GM12875 (cell line): ENCODE measurements around the gene ILDR1.

Experiments used
- H3K4me3 ChIP-seq: one replicate; pipeline ENCODE4 v1.5.1; 2011; ENCODE audit warnings: low read depth, low read length, control low read depth
- TF ChIP-seq, protein P1 (sequence below): IDR thresholded peaks from 2 replicates; pipeline ENCODE4 v1.5.1; 2011; ENCODE audit warnings: low read depth, mild to moderate bottlenecking, control low read depth, inconsistent platforms, low read length, moderate library complexity, borderline replicate concordance; ENCODE audit not compliant: insufficient read depth

The ILDR1 gene

DNA sequence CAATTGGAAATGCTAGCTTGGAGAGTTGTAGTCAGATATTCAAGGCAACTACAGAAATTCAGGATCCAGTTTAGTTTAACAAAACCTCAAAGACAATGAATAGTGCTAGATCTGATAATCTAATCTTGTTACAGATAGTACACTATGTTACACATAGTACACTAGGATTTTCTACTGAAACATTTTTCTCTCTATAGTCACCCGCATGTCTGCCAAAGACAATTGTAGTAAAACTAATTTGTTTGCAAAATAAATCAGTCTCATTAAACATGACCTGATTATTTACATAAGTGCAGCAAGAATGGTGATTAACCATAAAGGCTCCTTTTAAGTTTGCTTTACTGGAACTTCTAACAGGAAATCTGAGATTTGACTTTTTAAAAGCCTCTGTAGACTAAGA is 52.0 kb downstream of the ILDR1 start:
- TF ChIP-seq, protein P1, sequence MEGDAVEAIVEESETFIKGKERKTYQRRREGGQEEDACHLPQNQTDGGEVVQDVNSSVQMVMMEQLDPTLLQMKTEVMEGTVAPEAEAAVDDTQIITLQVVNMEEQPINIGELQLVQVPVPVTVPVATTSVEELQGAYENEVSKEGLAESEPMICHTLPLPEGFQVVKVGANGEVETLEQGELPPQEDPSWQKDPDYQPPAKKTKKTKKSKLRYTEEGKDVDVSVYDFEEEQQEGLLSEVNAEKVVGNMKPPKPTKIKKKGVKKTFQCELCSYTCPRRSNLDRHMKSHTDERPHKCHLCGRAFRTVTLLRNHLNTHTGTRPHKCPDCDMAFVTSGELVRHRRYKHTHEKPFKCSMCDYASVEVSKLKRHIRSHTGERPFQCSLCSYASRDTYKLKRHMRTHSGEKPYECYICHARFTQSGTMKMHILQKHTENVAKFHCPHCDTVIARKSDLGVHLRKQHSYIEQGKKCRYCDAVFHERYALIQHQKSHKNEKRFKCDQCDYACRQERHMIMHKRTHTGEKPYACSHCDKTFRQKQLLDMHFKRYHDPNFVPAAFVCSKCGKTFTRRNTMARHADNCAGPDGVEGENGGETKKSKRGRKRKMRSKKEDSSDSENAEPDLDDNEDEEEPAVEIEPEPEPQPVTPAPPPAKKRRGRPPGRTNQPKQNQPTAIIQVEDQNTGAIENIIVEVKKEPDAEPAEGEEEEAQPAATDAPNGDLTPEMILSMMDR, result no peak
- H3K4me3 ChIP-seq, result no peak overlapping the region

DNA sequence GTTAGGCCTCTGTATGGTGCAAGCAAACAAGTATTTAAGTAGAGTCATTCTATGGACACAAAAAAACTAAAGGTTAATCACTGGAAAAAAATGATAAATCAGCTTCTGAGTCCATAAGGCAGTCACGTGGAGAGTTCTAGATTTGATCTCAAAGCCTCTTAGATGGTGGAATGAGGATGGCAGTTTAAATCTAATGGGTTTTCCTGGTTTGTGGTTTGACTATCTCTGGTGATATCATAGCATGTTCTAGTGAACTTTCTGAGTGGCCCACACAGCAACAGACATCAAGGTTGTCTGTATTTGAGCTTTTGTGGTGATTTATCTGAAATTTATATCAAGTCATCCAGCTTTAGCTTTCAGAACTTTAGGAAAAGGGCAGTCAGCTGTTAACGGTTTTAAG is 52.4 kb downstream of the ILDR1 start:
- TF ChIP-seq, protein P1, result no peak

DNA sequence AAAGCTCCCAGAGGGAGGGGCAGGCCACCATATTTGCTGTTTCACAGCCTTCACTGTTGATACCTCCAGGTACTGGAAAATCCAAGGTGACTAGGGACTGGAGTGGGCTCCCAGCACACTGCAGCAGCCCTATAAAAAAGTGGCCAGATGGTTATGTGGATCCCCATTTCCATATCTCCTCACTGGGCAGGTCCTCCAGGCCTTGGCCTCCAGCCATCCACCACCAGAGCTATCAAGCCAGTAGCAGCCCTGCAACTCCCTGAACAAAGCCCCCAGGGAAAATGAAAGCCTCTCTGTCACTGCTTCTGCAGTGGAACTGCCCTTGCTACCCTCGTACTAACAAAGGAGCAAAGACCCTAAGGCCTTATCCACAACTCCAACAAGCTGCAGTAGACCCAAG is 58.4 kb downstream of the ILDR1 start:
- H3K4me3 ChIP-seq, result no peak overlapping the region
- TF ChIP-seq, protein P1, result no peak

More for the DNA sequence above, 52.4 kb downstream of the ILDR1 start:
- H3K4me3 ChIP-seq, result no peak overlapping the region

DNA sequence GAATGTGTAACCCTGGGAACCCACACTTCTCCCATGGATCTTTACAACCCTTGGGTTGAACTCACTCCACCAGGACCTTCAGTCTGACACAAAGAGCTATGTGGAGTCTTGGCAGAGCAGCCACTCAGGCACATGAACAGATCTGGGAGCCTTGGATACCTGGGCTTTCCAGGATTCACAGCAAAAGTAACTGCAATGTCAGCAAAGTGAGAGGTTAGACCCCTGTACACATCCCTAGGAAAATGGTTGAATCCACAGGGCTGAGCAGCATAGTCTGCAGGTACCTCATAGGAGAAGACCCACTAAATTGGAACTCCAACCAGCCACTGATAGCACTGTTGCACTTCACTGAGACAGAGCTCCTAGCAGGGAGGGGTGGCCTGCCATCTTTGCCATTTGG is 59.6 kb downstream of the ILDR1 start:
- H3K4me3 ChIP-seq, result no peak overlapping the region
- TF ChIP-seq, protein P1, result no peak

DNA sequence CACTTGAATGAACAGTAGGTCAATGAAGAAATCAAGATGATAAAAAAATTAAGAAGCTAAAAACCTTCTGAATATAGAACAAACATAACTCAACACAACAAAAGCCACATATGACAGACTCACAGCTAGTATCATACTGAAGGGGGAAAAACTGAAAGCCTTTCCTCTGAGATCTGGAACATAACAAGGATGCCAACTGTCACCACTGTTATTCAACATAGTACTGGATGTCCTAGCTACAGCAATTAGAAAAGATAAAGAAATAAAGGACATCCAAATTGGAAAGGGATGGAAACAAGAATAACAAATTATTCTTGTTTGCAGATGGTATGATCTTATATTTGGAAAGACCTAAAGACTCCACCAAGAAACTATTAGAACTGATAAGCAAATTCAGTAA is 60.8 kb downstream of the ILDR1 start:
- no peak overlapping the region for H3K4me3 ChIP-seq
- TF ChIP-seq, protein P1, result no peak

DNA sequence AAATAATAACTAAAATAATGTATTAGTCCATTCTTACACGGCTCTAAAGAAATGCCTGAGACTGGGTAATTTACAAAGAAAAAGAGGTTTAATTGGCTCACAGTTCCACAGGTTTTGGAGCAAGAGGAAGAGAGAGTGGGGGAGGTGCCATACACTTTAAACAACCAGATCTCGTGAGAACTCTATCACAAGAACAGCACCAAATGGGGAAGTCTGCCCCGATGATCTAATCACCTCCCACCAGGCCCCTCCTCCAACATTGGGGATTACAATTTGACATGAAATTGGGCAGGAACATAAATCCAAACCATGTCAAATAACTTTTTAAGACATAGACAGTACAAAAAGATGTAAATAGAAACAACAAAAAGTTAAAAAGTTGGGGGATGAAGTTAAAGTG is 63.2 kb downstream of the ILDR1 start:
- TF ChIP-seq, protein P1, result no peak
- no peak overlapping the region for H3K4me3 ChIP-seq

DNA sequence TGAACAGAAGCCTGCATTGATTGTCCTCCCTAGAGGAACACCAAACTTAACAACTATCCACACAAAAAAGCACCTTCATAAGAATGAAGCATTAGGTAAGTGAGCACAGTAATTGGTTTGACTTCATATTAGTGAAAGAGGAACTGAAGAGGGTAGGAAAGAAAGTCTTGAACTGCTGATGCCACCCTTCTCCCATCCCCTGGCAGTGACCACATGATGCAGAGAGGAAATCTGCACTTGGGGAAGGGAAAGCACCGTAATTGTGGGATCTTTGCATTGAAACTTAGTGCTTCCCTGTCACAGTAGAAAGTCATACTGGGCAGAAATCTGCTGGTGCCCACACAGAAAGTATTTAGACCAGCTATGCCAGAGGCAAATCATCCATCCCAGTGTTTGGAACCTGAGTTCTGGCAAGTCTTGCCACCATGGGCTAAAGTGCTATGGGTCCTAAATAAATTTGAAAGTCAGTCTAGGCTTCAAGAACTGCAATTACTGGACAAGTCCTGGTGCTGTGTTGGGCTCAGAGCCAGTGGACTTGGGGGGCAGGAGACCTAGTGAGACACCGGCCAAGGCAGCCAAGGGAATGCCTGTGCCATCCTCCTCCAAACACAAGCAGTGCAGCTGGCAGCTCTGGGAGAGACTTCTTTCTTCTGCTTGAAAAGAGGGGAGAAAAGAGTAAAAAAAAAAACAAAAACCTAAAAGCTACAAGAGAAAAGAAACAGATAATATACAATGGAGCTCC is 64.2 kb downstream of the ILDR1 start:
- TF ChIP-seq, protein P1, result no peak

More for the DNA sequence above, 64.2 kb downstream of the ILDR1 start:
- H3K4me3 ChIP-seq, result no peak overlapping the region
